RKO (cell line): ENCODE results near the gene SEC61A1.

Experiments
- DNase-seq: peaks from one replicate; pipeline ENCODE4 v3.0.0-alpha.2; 2016; ENCODE audit warnings: low spot score

The SEC61A1 gene

GRCh38 chr3:128113817-128114794, 61.9 kb downstream of the SEC61A1 start:
- DNase-seq = no peak
